ENCODE data around the gene SBK2.
A peak's percentile ranks its signal among the peaks of the same experiment; 100 is the strongest.
"Not testable (repeated sequence)": the region's sequence is repeated elsewhere in the genome, so short reads cannot be mapped to it uniquely, and the experiment has no call there.

SBK2 gene

DNA sequence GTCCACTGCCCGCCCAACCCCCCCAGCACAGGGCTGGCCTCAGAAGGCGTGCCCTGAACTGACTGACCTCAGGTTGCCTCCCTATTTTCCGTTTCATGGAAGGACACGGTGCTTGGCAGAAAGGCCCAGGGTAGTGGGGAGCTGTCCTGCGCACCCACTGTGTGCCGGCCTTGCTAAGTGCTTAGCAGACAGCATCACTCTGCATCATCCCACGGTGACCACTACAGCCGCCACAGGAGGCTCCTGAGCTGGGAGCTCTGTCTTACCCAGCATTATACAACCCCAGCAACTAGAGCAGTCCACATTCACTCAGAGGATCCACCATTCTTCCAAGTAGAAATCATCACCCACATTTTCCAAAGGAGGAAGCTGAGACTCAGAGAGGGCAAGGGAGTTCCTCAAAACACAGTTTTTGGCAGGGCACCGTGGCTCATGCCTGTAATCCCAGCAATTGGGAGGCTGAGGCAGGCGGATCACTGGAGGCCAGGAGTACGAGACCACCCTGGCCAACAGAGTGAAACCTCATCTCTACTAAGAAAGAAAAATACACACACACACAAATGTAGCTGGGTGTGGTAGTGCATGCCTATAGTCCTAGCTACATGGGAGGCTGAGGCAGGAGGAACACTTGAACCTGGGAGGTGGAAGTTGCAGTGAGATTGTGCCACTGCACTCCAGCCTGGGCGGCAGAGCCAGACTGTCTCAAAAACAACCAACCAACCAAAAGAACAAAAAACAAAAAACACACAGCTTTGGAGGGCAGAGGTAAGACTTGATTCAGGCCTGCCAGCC, 1.6 kb downstream of the SBK2 start:
- no peak for DNase-seq

DNA sequence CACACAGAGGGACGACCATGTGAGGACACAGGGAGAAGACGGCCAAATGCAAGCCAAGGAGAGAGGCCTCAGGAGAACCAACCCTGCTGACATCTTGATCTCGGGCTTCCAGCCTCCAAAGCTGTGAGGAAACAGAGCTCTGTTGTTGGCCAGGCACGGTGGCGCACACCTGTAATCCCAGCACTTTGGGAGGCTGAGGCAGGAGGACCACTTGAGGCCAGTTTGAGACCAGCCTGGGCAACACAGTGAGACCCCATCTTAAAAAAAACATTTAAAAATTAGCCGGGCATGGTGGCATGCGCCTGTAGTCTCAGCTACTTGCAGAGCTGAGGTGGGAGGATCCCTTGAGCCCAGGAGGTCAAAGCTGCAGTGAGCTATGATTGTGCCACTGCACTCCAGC, 2.7 kb downstream of the SBK2 start:
- not testable (repeated sequence) for DNase-seq

GRCh38 chr19:55530996-55531395, 5.9 kb downstream of the SBK2 start:
- DNase-seq: no peak

GRCh38 chr19:55529636-55530234, 7.2 kb downstream of the SBK2 start:
- DNase-seq: no peak

GRCh38 chr19:55528030-55528803, 8.7 kb downstream of the SBK2 start:
- no peak for DNase-seq

GRCh38 chr19:55527197-55528029, 9.5 kb downstream of the SBK2 start:
- DNase-seq: no peak

DNA sequence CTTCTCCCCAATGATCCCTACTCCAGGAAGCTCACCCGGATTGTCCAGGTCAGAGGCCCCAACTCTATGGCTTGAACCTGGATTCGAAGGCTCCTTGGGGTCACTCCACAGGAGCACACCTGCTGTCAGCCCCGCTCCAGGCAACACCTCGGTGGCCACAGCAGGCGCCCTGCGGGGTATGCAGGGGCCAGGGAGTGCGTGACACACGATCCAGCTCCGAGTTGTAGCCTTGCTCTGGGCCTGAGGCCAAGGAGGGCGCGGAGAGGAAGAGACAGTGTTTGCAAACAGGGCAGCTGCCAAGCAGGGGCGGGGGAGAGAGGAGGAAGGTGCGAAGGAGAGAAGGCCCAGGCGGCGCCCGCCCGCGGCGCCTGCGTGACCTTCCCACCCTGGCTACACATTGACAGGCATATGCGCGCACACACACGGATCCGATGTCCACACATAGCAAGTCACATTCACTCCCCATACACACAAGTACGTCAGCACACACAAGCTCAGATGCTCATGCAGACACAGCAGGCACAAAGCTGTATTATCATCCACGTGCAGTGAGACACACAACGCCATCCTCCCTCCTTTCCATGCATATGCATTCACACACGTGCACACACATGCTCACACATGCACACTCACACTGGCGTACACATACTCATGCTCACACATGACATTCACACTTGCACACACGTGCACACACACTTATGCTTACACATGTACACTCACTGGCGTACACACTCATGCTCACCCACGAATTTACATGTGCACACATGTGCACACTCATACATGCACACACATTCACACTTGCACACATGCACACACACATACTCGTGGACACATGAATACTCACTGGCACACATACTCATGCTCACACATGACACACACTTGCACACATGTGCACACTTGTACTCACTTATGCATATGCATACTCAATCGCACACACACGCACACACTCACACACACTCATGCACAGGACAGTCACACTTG, 10.4 kb downstream of the SBK2 start:
- DNase-seq: peak; percentile 74

DNA sequence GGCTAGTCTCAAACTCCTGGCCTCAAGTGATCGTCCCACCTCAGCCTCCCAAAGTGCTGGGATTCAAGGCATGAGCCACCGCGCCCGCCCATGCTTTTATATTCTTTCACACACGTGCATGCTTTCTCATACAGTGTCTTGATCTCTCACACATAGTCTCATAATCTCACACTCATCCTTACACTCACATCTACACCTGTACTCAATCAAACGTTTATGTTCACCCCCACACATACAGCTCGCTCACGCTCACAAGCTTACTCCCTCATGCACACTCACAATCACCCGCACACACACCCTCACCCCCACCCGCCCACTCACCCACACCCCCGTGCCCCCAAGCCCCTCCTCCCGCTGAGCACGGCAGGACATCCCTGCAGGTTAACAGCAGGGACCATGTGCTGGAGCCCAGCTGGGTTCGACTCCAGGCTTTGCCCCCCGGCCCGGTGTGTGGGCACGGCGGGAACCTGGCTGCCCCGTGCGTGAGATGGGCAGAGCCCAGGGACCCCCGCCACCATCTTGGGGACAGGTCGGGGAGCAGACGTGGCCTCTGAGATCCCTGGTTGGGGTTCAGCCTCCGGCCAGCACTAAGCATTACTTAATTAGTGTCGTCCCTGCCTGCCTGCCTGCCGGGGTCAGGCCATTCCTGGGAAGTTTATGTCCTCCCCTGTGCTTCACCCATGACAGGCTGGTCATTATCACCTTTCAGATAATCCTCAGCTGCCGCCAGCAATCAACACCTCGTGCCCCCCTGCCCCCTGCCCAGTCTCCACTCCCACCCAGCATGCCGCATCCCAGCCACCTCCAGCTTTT, 11.4 kb downstream of the SBK2 start:
- no peak for DNase-seq

GRCh38 chr19:55520691-55521292, 16.1 kb downstream of the SBK2 start:
- no peak for DNase-seq

DNA sequence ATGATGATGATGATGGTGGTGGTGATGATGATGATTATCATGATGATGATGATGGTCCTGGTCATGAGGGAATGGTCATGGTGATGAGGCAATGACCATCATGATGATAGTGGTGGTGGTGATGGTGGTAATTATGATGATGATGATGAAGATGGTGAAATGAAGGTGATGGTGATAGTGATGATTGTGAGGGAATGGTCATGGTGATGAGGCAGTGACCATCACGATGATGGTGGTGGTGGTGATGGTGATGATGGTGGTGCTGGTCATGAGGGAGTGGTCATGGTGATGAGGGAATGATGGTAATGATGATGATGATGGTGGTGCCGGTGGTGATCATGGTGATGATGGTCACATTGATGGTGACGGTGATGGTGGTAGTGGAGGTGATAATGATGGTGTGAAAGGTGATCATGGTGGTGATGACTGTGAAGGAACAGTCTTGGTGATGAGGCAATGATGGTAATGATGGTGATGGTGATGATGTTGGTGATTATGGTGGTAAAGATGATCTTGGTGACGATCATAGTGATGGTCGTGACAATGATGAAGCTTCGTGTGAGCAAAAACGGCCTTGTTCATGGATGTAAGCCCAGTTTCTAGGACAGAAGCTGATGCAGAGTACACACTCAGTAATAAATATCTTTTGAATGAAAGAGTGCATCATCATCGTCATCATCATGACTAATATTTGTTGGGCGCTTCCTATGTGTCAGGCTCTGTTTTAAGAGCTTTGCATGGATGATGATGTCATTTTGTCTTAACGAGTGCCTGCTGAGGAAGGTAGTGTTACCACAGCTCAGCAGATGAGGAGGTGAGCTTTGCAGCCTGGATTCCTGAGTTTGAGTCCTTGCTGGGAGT, 17.3 kb downstream of the SBK2 start:
- DNase-seq: peak; percentile 85

GRCh38 chr19:55516878-55517620, 19.9 kb downstream of the SBK2 start:
- DNase-seq: peak; percentile 89

DNA sequence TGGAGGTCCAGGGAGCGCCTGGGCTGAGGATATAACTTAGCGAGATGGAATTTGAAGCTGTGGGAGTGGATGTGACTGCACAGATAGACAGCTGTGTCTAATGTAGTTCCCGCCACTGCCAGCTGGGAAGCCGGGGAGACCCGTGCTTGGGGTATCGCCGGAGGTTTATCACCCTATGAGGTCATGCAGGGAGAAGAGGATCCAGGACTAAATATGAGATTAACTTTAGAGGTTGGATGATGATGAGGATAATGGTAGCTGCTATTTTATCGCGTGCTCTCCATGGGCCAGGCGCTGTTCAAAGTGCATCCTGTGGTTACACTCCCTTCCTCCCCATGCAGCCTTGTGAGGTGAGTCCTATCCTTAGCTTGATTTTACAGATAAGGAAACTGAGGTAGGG, 28.8 kb downstream of the SBK2 start:
- no peak for DNase-seq

DNA sequence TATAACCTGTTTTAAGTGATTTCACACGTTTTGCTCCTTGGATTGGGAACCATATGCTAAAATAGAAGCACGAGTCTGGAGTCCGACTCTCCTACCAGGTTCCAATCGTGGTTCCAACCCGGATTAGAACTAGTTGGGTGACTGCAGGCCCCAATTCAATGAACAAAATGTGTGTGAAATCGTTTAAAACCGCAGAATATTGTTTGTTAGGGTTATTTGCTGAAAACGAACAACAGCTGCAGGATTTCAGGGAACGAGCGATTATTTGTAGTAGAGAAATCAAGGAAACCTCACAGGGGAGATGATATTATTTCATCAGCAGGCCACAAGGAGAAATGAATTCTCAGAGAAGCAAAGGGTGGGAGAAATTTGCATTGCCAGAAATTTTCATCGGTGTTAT, 32.0 kb downstream of the SBK2 start:
- no peak for DNase-seq

DNA sequence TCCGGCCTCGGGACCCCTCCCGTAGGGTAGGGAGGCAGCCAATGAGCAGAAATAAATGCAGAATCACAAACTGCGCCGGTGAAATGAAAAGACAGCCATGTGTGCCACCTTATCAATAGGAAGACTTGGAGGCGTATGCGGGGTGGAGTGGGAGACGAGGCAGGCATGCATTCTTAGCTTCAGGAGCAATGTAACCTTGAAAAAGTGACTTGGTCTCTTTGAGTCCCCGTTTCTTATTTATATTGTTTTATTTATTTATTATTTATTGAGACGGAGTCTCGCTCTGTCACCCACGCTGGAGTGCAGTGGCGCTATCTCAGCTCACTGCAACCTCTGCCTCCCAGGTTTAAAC, 32.7 kb downstream of the SBK2 start:
- no peak for DNase-seq

- peak; percentile 91 for DNase-seq
Measured at GRCh38 chr19:55503502-55504251, 33.3 kb downstream of the SBK2 start.

DNA sequence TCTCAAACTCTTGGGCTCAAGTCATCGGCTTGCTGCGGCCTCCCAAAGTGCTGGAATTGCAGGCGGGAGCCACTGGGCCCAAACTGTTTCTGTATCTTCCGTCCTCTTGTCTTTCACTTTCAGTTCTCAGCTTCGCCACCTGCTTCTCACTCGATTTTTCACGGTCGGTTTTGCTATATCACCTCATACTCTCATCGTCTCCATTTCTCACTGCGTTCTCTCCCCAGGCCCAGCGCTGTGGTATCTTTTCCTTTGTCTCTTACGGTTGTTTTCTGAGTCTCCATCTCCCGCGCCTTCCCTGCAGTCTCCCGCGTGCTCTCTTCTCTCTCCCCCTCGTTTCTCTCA, 33.8 kb downstream of the SBK2 start:
- DNase-seq: no peak

DNA sequence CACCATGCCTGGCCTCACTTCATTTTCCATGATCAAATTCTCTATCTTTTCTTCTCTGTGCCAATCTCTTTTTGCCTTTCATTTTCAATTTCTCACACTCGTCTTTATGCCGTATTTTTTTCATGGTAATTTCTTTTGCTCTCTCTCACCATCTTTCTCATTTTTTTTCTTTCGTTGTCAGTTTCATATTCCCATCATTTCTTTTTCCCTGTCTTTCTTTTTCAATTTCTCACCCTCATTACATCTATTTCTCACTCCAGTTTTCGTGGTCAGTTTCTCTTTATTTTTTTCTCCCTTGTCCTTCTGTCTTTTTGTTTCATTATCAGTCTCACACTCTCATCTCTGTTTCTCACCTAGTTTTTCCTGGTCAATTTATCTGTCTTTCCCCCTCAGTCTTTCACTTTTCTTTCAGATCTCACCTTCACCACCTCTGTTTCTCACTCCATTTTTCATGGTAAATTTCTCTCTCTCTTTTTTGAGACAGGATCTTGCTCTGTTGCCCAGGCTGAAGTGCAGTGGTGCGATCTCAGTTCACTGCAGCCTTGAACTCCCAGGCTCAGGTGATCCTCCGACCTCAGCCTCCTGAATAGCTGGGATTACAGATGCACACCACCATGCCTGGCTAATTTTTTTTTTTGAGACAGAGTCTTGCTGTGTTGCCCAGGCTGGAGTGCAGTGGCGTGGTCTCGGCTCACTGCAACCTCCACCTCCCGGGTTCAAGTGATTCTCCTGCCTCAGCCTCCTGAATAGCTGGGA, 34.6 kb downstream of the SBK2 start:
- DNase-seq: no peak
